Esophagus squamous epithelium (tissue), 4 donors: ENCODE data around the gene CDH24.

Experiments
- POLR2A ChIP-seq, 4 donors: fragments of 450-650 bp; IDR thresholded peaks; one replicate each; pipeline ENCODE4 v1.6.1; 2017; ENCODE audit warnings: antibody characterized with exemption in 4 of 4, mild to moderate bottlenecking in 4 of 4, moderate library complexity in 3 of 4
- TF ChIP-seq, protein P1 (sequence below), 6 experiments: fragments of 450-650 bp in 4 of 6; fragments of 200-600 bp in 2 of 6; sonication (generic) in 2 of 6; IDR thresholded peaks; one replicate each; pipeline ENCODE4 v1.5.1; 2016 to 2019; ENCODE audit warnings: antibody characterized with exemption in 6 of 6, mild to moderate bottlenecking in 4 of 6, moderate library complexity in 4 of 6

DNA sequence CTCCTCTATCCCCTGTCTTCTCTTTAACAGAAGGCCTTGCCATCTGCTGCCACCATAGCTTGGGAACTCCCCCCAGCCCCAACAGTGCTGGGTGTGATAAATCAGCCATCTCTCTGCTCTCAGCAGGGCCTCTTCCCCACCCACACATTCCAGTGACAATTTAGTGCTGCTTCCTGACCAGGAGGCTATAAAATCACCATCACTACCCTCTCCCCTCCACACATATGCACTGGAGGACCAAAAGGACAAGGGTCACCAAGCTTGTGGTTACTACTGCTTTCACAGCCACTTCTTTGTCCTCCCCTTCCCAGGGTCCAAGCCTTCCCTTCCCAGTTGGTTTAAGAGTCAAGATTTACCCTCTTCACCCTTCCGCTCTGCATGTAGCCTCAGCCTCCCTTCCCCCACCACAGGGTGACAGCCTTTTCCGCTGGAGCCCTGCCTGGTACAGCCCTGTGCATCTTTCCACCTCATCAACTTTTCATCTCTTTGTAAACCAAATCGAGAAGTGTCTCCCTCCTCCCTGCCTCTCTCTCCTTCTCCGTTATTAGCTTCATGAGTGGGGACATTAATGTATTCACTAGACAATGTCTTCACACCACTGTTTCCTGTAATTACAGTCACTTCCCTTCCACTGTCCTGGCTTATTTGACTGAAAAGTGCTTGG lies 32.0 kb downstream of the CDH24 start:
- TF ChIP-seq, protein P1, sequence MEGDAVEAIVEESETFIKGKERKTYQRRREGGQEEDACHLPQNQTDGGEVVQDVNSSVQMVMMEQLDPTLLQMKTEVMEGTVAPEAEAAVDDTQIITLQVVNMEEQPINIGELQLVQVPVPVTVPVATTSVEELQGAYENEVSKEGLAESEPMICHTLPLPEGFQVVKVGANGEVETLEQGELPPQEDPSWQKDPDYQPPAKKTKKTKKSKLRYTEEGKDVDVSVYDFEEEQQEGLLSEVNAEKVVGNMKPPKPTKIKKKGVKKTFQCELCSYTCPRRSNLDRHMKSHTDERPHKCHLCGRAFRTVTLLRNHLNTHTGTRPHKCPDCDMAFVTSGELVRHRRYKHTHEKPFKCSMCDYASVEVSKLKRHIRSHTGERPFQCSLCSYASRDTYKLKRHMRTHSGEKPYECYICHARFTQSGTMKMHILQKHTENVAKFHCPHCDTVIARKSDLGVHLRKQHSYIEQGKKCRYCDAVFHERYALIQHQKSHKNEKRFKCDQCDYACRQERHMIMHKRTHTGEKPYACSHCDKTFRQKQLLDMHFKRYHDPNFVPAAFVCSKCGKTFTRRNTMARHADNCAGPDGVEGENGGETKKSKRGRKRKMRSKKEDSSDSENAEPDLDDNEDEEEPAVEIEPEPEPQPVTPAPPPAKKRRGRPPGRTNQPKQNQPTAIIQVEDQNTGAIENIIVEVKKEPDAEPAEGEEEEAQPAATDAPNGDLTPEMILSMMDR (IDR thresholded peaks at IDR 0.05) = no peak
- no peak for TF ChIP-seq POLR2A (IDR thresholded peaks at IDR 0.05)
